Hepatocyte (in vitro differentiated cells): ENCODE results near the gene TM4SF1. TPM values are rescaled to one million over a fixed set of nuclear protein-coding genes. Genes with fewer than 3 reads are reported as not detected.

Experiments used
- DNase-seq: peaks from one replicate; pipeline ENCODE4 v3.0.0-alpha.2; 2016; ENCODE audit warnings: low spot score
- H2AFZ ChIP-seq: fragments of 200-600 bp; sonication (generic); 2 replicates; pipeline ENCODE4 v1.6.0; 2016; ENCODE audit warnings: antibody characterized with exemption, mild to moderate bottlenecking
- H3K27ac ChIP-seq: fragments of 200-600 bp; sonication (generic); 2 replicates; pipeline ENCODE4 v1.5.1; 2016; ENCODE audit warnings: mild to moderate bottlenecking
- H3K27me3 ChIP-seq: fragments of 200-600 bp; sonication (generic); 2 replicates; pipeline ENCODE4 v1.6.1; 2016
- H3K36me3 ChIP-seq: fragments of 200-600 bp; sonication (generic); replicated peaks from 2 replicates; pipeline ENCODE4 v1.5.1; 2016; ENCODE audit warnings: low read depth; ENCODE audit not compliant: insufficient read depth
- H3K4me1 ChIP-seq: fragments of 200-600 bp; sonication (generic); 2 replicates; pipeline ENCODE4 v1.5.1; 2016; ENCODE audit warnings: mild to moderate bottlenecking, moderate library complexity; ENCODE audit not compliant: insufficient read depth
- H3K4me2 ChIP-seq: fragments of 200-600 bp; sonication (generic); 2 replicates; pipeline ENCODE4 v1.6.0; 2016
- H3K4me3 ChIP-seq: fragments of 200-600 bp; sonication (generic); 2 replicates; pipeline ENCODE4 v1.5.1; 2016; ENCODE audit warnings: mild to moderate bottlenecking
- H3K79me2 ChIP-seq: fragments of 200-600 bp; sonication (generic); 2 replicates; pipeline ENCODE4 v1.6.0; 2017; ENCODE audit warnings: mild to moderate bottlenecking
- H3K9me2 ChIP-seq: fragments of 200-600 bp; sonication (generic); replicated peaks from 2 replicates; pipeline ENCODE4 v1.6.0; 2017; ENCODE audit warnings: mild to moderate bottlenecking; ENCODE audit not compliant: insufficient read depth
- H3K9me3 ChIP-seq: fragments of 200-600 bp; sonication (generic); 2 replicates; pipeline ENCODE4 v1.5.1; 2016; ENCODE audit warnings: low read depth, mild to moderate bottlenecking
- H4K20me1 ChIP-seq: fragments of 200-600 bp; sonication (generic); 2 replicates; pipeline ENCODE4 v1.6.0; 2016; ENCODE audit warnings: mild to moderate bottlenecking; ENCODE audit not compliant: insufficient read depth, poor library complexity, severe bottlenecking
- CTCF ChIP-seq: fragments of 200-600 bp; sonication (generic); IDR thresholded peaks from 2 replicates; pipeline ENCODE4 v1.5.1; 2016; ENCODE audit warnings: antibody characterized with exemption, mild to moderate bottlenecking; ENCODE audit not compliant: poor library complexity
- EZH2 ChIP-seq: fragments of 200-600 bp; sonication (generic); IDR thresholded peaks from 2 replicates; pipeline ENCODE4 v1.6.1; 2016; ENCODE audit warnings: antibody characterized with exemption, mild to moderate bottlenecking, borderline replicate concordance
- EZH2phosphoT487 ChIP-seq: fragments of 200-600 bp; sonication (generic); IDR thresholded peaks from one replicate; pipeline ENCODE4 v1.6.1; 2018; ENCODE audit warnings: antibody characterized with exemption, mild to moderate bottlenecking, low read depth, moderate library complexity; ENCODE audit not compliant: unreplicated experiment, severe bottlenecking
- WGBS: methylation state at CpG from one replicate; pipeline ENCODE4 v1.1.6; 2016; ENCODE audit warnings: low lambda C conversion rate; ENCODE audit errors: missing lambda C conversion rate; 5-methylcytosine and 5-hydroxymethylcytosine counted together
- polyA plus RNA-seq: library from polyadenylated mRNA; unstranded; fragments of >200 nt; fragmentation: Nextera tagmentation; extraction: Ambion mirVana; gene quantifications from 2 replicates; pipeline ENCODE4 v1.2.1, GENCODE V29; 2016
- total RNA-seq: library from RNA; depleted of rRNA; stranded (reverse); fragments of >200 nt; gene quantifications from 2 replicates; pipeline ENCODE4 v1.2.3, GENCODE V29; 2014

The TM4SF1 gene
- total RNA-seq = 164 and 166 TPM in 2 replicates
- polyA plus RNA-seq = 179 and 194 TPM in 2 replicates

- DNase-seq = peak; percentile 68
- no peaks in the 10 kb centered on the region for H3K27me3 ChIP-seq
- H3K4me3 ChIP-seq = no peak within 1 kb of the TSS
- H3K9me3 ChIP-seq = no peaks in the 10 kb centered on the region
- no peaks in the 10 kb centered on the region for H3K36me3 ChIP-seq
- peak within 1 kb of the TSS; percentile 50 for H3K4me2 ChIP-seq
- peak within 1 kb of the TSS; percentile 90 for H3K27ac ChIP-seq
- no peaks in the 10 kb centered on the region for H3K79me2 ChIP-seq
- H4K20me1 ChIP-seq = no peaks in the 10 kb centered on the region
- TF ChIP-seq EZH2 (no peak), CTCF (no peak), EZH2phosphoT487 (no peak)
- no peak within 1 kb of the TSS for H2AFZ ChIP-seq
- H3K9me2 ChIP-seq = no peaks in the 10 kb centered on the region
- peaks cover 33% of the 10 kb centered on the region for H3K4me1 ChIP-seq
- WGBS = 63% methylated on average over 15 of the region's 15 CpGs
Observed at GRCh38 chr3:149377408-149378364, at the start of gene TM4SF1. TSS of gene TM4SF1 (minus strand) at chr3:149377649. CDS start at chr3:149377547, 102 bp downstream.

- 71% methylated on average over 2 of the region's 2 CpGs for WGBS
Observed at GRCh38 chr3:149426325-149426724, 48.9 kb upstream of the TM4SF1 start.

GRCh38 chr3:149424918-149425317 lies 47.5 kb upstream of the TM4SF1 start:
- H3K27me3 ChIP-seq = no peaks in the 10 kb centered on the region
- no peak overlapping the region for H2AFZ ChIP-seq
- H3K4me1 ChIP-seq = no peaks in the 10 kb centered on the region
- H3K27ac ChIP-seq = no peak overlapping the region
- H3K4me3 ChIP-seq = no peak overlapping the region
- no peaks in the 10 kb centered on the region for H3K9me2 ChIP-seq
- H4K20me1 ChIP-seq = no peaks in the 10 kb centered on the region
- no peak overlapping the region for H3K4me2 ChIP-seq
- 88% methylated on average over 2 of the region's 2 CpGs for WGBS
- DNase-seq = no peak
- no peaks in the 10 kb centered on the region for H3K9me3 ChIP-seq
- TF ChIP-seq CTCF = no peak
- TF ChIP-seq EZH2phosphoT487 = no peak
- no peak for TF ChIP-seq EZH2
- no peaks in the 10 kb centered on the region for H3K79me2 ChIP-seq
- no peaks in the 10 kb centered on the region for H3K36me3 ChIP-seq

More at GRCh38 chr3:149426325-149426724, 48.9 kb upstream of the TM4SF1 start:
- Histone ChIP-seq H3K4me3 (no peak overlapping the region), H2AFZ (no peak overlapping the region), H3K27me3 (no peaks in the 10 kb centered on the region), H3K36me3 (no peaks in the 10 kb centered on the region), H4K20me1 (no peaks in the 10 kb centered on the region), H3K9me3 (no peaks in the 10 kb centered on the region), H3K9me2 (no peaks in the 10 kb centered on the region), H3K27ac (no peak overlapping the region), H3K4me1 (no peaks in the 10 kb centered on the region), H3K79me2 (no peaks in the 10 kb centered on the region), H3K4me2 (no peak overlapping the region)
- DNase-seq = no peak
- TF ChIP-seq EZH2phosphoT487 = no peak
- TF ChIP-seq CTCF = no peak
- no peak for TF ChIP-seq EZH2
